ENCODE results near the gene CATSPERD. TPM values are rescaled to one million over a fixed set of nuclear protein-coding genes. Genes with fewer than 3 reads are reported as not detected.

Gene CATSPERD
- total RNA-seq, 1 donor from 2014 or later, result not detected

DNA sequence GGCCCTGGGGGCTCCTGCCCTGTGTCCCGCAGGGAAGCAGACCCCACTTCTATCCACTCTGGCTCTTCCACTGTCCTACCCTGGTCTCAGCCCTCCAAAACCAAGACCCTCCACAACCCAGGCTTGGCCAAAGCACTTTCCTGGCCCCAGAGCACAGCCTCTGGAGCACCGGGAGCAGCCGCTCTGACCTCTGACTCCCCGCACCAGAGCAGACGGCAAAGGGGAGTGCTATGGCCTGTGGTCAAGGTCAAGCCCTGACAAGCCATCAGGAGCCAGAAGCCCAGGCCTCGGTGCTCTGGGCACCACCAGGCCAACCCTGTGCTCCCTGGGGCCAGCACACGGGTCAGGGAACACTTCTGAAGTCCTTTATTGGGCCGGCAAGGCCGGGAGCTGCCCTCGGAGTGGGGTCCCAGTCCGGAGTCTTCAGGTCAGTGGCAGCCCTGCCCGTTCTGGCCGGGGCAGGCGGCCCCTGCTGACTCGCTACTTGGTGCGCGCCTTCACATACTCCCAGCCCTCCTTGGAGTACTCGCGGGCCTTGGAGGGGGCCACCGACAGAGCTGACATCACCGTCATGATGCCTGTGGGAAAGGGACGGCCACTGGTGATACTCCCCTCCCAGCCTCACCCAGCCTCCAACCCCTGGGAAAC, 42.2 kb upstream of the CATSPERD start:
- no peak for DNase-seq
- H3K9me3 Mint-ChIP-seq (ENCODE audit: unreplicated experiment), result peaks cover 19% of the 10 kb centered on the region
- H3K4me1 Mint-ChIP-seq (ENCODE audit: low read depth, unreplicated experiment), result peaks cover 18% of the 10 kb centered on the region
- no peak overlapping the region for H3K4me3 Mint-ChIP-seq (ENCODE audit: unreplicated experiment)
- H3K27ac Mint-ChIP-seq (ENCODE audit: unreplicated experiment), result no peak overlapping the region
- H3K27me3 Mint-ChIP-seq (ENCODE audit: unreplicated experiment), result peaks cover 19% of the 10 kb centered on the region
- no peak for TF ChIP-seq CTCF (IDR thresholded peaks at IDR 0.05; ENCODE audit: partially characterized antibody, unreplicated experiment)
- H3K36me3 Mint-ChIP-seq (ENCODE audit: unreplicated experiment), result peaks cover 5% of the 10 kb centered on the region

DNA sequence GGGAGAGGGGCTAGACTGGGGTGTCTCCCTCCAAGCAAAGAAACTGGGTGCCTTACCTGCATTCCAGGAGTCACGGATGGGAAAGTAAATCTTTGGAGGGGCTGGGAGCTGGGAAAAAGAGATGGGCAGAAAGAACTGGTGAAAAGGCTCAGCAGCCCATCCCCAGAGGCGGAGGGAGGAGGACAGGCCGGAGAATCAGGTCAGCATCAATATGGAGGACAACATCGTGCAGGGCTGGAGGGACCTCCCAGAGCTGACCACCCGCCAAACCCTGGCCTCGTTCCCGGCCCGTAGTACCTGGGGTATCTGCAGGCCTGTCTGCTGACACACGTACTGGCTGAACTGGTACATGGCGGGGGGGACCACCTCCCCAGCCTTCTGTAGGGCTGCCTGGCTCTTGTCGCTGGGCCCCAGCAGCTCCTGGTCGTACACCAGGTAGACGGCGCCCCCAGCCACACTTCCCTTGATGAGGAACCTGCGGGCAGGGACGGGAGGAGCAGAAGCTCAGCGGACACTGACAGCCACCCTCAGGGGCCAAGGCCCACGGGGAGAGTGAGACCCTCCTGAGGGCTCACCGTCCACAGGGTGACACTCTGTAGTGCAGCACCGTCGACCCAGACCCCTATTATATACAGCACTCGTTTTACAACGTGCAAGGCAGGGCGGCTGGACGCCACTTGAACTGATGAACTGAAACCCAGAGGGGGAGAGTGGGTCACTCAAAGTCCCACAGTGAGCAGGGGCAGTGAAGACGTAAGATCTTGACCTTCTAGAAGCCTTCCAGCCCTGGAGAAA, 41.0 kb upstream of the CATSPERD start:
- Mint-ChIP-seq H3K4me1 (ENCODE audit: low read depth, unreplicated experiment) (peaks cover 19% of the 10 kb centered on the region), H3K9me3 (ENCODE audit: unreplicated experiment) (peaks cover 20% of the 10 kb centered on the region), H3K4me3 (ENCODE audit: unreplicated experiment) (peak overlapping the region; percentile 98), H3K27me3 (ENCODE audit: unreplicated experiment) (peaks cover 19% of the 10 kb centered on the region), H3K27ac (ENCODE audit: unreplicated experiment) (peak overlapping the region; percentile 96), H3K36me3 (ENCODE audit: unreplicated experiment) (peaks cover 5% of the 10 kb centered on the region)
- no peak for DNase-seq
- TF ChIP-seq CTCF (IDR thresholded peaks at IDR 0.05; ENCODE audit: partially characterized antibody, unreplicated experiment), result no peak

GRCh38 chr19:5680084-5680436, 40.4 kb upstream of the CATSPERD start:
- DNase-seq, result peak; percentile 51
- Mint-ChIP-seq H3K4me1 (ENCODE audit: low read depth, unreplicated experiment) (peaks cover 19% of the 10 kb centered on the region), H3K27me3 (ENCODE audit: unreplicated experiment) (peaks cover 19% of the 10 kb centered on the region), H3K4me3 (ENCODE audit: unreplicated experiment) (peak overlapping the region; percentile 98), H3K27ac (ENCODE audit: unreplicated experiment) (peak overlapping the region; percentile 96), H3K9me3 (ENCODE audit: unreplicated experiment) (peaks cover 20% of the 10 kb centered on the region), H3K36me3 (ENCODE audit: unreplicated experiment) (peaks cover 5% of the 10 kb centered on the region)
- no peak for TF ChIP-seq CTCF (IDR thresholded peaks at IDR 0.05; ENCODE audit: partially characterized antibody, unreplicated experiment)

GRCh38 chr19:5680437-5681368, 39.7 kb upstream of the CATSPERD start, which contains the start of the genes HSD11B1L and MICOS13:
HSD11B1L (plus strand) TSS chr19:5681027; CDS start chr19:5684833, 3,806 bp downstream.
MICOS13 (minus strand) TSS chr19:5680516; CDS start chr19:5680486, 30 bp downstream.
- Mint-ChIP-seq H3K4me1 (ENCODE audit: low read depth, unreplicated experiment) (peaks cover 14% of the 10 kb centered on the region), H3K27me3 (ENCODE audit: unreplicated experiment) (peaks cover 20% of the 10 kb centered on the region), H3K27ac (ENCODE audit: unreplicated experiment) (peak within 1 kb of the TSS; percentile 96), H3K36me3 (ENCODE audit: unreplicated experiment) (peaks cover 5% of the 10 kb centered on the region), H3K9me3 (ENCODE audit: unreplicated experiment) (peaks cover 21% of the 10 kb centered on the region), H3K4me3 (ENCODE audit: unreplicated experiment) (peak within 1 kb of the TSS; percentile 98)
- no peak for TF ChIP-seq CTCF (IDR thresholded peaks at IDR 0.05; ENCODE audit: partially characterized antibody, unreplicated experiment)
- DNase-seq, result peak; percentile 99
